DOHH2 (cell line): ENCODE measurements around the gene CHRDL2.

ENCODE experiments used
- H3F3A ChIP-seq: fragments of 200-600 bp; sonication (generic), shearing (Covaris generic); 2 replicates; pipeline ENCODE4 v1.6.0; 2016; ENCODE audit warnings: antibody characterized with exemption, mild to moderate bottlenecking; ENCODE audit not compliant: control insufficient read depth, insufficient read depth
- H3K27ac ChIP-seq: fragments of 200-600 bp; sonication (generic); 2 replicates; pipeline ENCODE4 v1.5.1; 2014; ENCODE audit warnings: low read depth, mild to moderate bottlenecking, low read length, moderate library complexity
- H3K27me3 ChIP-seq: fragments of 200-600 bp; sonication (generic); 2 replicates; pipeline ENCODE4 v1.6.1; 2014; ENCODE audit warnings: mild to moderate bottlenecking, low read length, mixed read lengths; ENCODE audit not compliant: control insufficient read depth
- H3K36me3 ChIP-seq: fragments of 200-600 bp; sonication (generic); 2 replicates; pipeline ENCODE4 v1.6.1; 2014; ENCODE audit warnings: mild to moderate bottlenecking, low read length, moderate library complexity, mixed read lengths; ENCODE audit not compliant: control insufficient read depth
- H3K4me1 ChIP-seq: fragments of 200-600 bp; sonication (generic); 2 replicates; pipeline ENCODE4 v1.6.1; 2014; ENCODE audit warnings: mild to moderate bottlenecking, low read length, mixed read lengths; ENCODE audit not compliant: control insufficient read depth
- H3K4me2 ChIP-seq: fragments of 200-600 bp; sonication (generic); 2 replicates; pipeline ENCODE4 v1.6.0; 2014; ENCODE audit warnings: mild to moderate bottlenecking, low read length, moderate library complexity
- H3K4me3 ChIP-seq: fragments of 200-600 bp; sonication (generic); 2 replicates; pipeline ENCODE4 v1.5.1; 2014; ENCODE audit warnings: mild to moderate bottlenecking, low read length, mixed read lengths
- H3K79me2 ChIP-seq: fragments of 200-600 bp; sonication (generic); 2 replicates; pipeline ENCODE4 v1.6.1; 2014; ENCODE audit warnings: mild to moderate bottlenecking, low read length, mixed read lengths; ENCODE audit not compliant: control insufficient read depth
- H3K9me2 ChIP-seq: fragments of 200-600 bp; sonication (generic); replicated peaks from 2 replicates; pipeline ENCODE4 v1.6.1; 2014; ENCODE audit warnings: mild to moderate bottlenecking, low read length, mixed read lengths; ENCODE audit not compliant: control insufficient read depth
- H3K9me3 ChIP-seq: fragments of 200-600 bp; sonication (generic); 2 replicates; pipeline ENCODE4 v1.6.1; 2014; ENCODE audit warnings: antibody characterized with exemption, low read length, mixed read lengths; ENCODE audit not compliant: control insufficient read depth, insufficient read depth
- H4K20me1 ChIP-seq: fragments of 200-600 bp; sonication (generic); 2 replicates; pipeline ENCODE4 v1.6.0; 2014; ENCODE audit warnings: low read depth, mild to moderate bottlenecking, antibody characterized with exemption, low read length, moderate library complexity; ENCODE audit not compliant: control insufficient read depth, insufficient read depth
- CTCF ChIP-seq: fragments of 200-600 bp; sonication (generic); IDR thresholded peaks from one replicate; pipeline ENCODE4 v1.5.1; 2014; ENCODE audit warnings: antibody characterized with exemption, mild to moderate bottlenecking, low read depth, low read length; ENCODE audit not compliant: poor library complexity, severe bottlenecking
- EZH2phosphoT487 ChIP-seq: fragments of 200-600 bp; sonication (generic); IDR thresholded peaks from 2 replicates; pipeline ENCODE4 v1.6.1; 2017; ENCODE audit warnings: borderline replicate concordance, mild to moderate bottlenecking, antibody characterized with exemption, low read length, moderate library complexity, mixed read lengths

CHRDL2 gene

GRCh38 chr11:74680703-74681531, 50.3 kb downstream of the CHRDL2 start:
- H3K9me3 ChIP-seq, result no peaks in the 10 kb centered on the region
- H3K4me2 ChIP-seq, result no peak overlapping the region
- H3K9me2 ChIP-seq, result no peaks in the 10 kb centered on the region
- no peak overlapping the region for H3K27ac ChIP-seq
- no peaks in the 10 kb centered on the region for H3K4me1 ChIP-seq
- H3K79me2 ChIP-seq, result no peaks in the 10 kb centered on the region
- TF ChIP-seq CTCF, result no peak
- TF ChIP-seq EZH2phosphoT487, result no peak
- H3K4me3 ChIP-seq, result no peak overlapping the region
- no peaks in the 10 kb centered on the region for H3F3A ChIP-seq
- no peaks in the 10 kb centered on the region for H3K27me3 ChIP-seq
- H3K36me3 ChIP-seq, result no peaks in the 10 kb centered on the region
- H4K20me1 ChIP-seq, result no peaks in the 10 kb centered on the region; the same call in 1 of the 2 replicates

GRCh38 chr11:74680035-74680671, 51.1 kb downstream of the CHRDL2 start:
- no peaks in the 10 kb centered on the region for H3K9me2 ChIP-seq
- H4K20me1 ChIP-seq, result no peaks in the 10 kb centered on the region; the same call in 1 of the 2 replicates
- H3F3A ChIP-seq, result no peaks in the 10 kb centered on the region
- no peak overlapping the region for H3K27ac ChIP-seq
- no peak overlapping the region for H3K4me3 ChIP-seq
- no peaks in the 10 kb centered on the region for H3K36me3 ChIP-seq
- H3K4me2 ChIP-seq, result no peak overlapping the region
- no peaks in the 10 kb centered on the region for H3K9me3 ChIP-seq
- no peaks in the 10 kb centered on the region for H3K4me1 ChIP-seq
- H3K79me2 ChIP-seq, result no peaks in the 10 kb centered on the region
- no peak for TF ChIP-seq EZH2phosphoT487
- no peak for TF ChIP-seq CTCF
- H3K27me3 ChIP-seq, result no peaks in the 10 kb centered on the region

GRCh38 chr11:74679513-74679865, 51.7 kb downstream of the CHRDL2 start:
- no peaks in the 10 kb centered on the region for H3F3A ChIP-seq
- no peaks in the 10 kb centered on the region for H3K4me1 ChIP-seq
- no peaks in the 10 kb centered on the region for H3K9me3 ChIP-seq
- H3K79me2 ChIP-seq, result no peaks in the 10 kb centered on the region
- H3K36me3 ChIP-seq, result no peaks in the 10 kb centered on the region
- H3K4me2 ChIP-seq, result no peak overlapping the region
- no peak overlapping the region for H3K4me3 ChIP-seq
- no peaks in the 10 kb centered on the region for H3K27me3 ChIP-seq
- no peak overlapping the region for H3K27ac ChIP-seq
- TF ChIP-seq EZH2phosphoT487, result no peak
- no peak for TF ChIP-seq CTCF
- H4K20me1 ChIP-seq, result no peaks in the 10 kb centered on the region; the same call in 1 of the 2 replicates
- no peaks in the 10 kb centered on the region for H3K9me2 ChIP-seq
